Choroid plexus epithelial cell (primary cell): ENCODE data around the gene DENND5B.

Source experiments
- DNase-seq: peaks from one replicate; pipeline ENCODE4 v3.0.0-alpha.2; 2010; ENCODE audit warnings: low read depth
- H3K4me3 ChIP-seq: 2 replicates; pipeline ENCODE4 v1.5.1; 2011; ENCODE audit warnings: low read depth, mild to moderate bottlenecking, control low read depth, low read length, moderate library complexity
- TF ChIP-seq, protein P1 (sequence below): conservative IDR thresholded peaks from 2 replicates; pipeline ENCODE4 v1.5.1; 2011; ENCODE audit warnings: low read depth, mild to moderate bottlenecking, control low read depth, inconsistent platforms, low read length, moderate library complexity

DENND5B gene

DNA sequence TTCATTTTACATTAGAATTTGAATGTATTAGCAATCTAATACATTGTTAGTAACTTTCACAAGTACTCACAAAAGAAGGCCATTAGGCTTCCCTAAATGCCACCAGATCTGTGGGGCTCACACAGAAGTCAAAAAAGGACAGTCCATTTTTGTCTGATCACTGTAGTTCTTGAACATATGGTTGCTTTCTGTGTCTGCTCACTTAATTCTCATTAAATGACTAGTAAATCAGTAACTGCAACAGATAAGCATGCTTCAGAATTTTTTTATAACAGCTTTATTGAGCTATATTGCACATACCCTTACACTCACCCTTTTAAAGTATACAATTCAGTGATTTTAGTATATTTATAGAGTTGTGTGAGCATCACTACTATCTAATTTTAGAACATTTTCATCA lies 71.4 kb downstream of the DENND5B start:
- TF ChIP-seq, protein P1, sequence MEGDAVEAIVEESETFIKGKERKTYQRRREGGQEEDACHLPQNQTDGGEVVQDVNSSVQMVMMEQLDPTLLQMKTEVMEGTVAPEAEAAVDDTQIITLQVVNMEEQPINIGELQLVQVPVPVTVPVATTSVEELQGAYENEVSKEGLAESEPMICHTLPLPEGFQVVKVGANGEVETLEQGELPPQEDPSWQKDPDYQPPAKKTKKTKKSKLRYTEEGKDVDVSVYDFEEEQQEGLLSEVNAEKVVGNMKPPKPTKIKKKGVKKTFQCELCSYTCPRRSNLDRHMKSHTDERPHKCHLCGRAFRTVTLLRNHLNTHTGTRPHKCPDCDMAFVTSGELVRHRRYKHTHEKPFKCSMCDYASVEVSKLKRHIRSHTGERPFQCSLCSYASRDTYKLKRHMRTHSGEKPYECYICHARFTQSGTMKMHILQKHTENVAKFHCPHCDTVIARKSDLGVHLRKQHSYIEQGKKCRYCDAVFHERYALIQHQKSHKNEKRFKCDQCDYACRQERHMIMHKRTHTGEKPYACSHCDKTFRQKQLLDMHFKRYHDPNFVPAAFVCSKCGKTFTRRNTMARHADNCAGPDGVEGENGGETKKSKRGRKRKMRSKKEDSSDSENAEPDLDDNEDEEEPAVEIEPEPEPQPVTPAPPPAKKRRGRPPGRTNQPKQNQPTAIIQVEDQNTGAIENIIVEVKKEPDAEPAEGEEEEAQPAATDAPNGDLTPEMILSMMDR, result no peak
- H3K4me3 ChIP-seq, result no peak overlapping the region
- DNase-seq, result no peak

DNA sequence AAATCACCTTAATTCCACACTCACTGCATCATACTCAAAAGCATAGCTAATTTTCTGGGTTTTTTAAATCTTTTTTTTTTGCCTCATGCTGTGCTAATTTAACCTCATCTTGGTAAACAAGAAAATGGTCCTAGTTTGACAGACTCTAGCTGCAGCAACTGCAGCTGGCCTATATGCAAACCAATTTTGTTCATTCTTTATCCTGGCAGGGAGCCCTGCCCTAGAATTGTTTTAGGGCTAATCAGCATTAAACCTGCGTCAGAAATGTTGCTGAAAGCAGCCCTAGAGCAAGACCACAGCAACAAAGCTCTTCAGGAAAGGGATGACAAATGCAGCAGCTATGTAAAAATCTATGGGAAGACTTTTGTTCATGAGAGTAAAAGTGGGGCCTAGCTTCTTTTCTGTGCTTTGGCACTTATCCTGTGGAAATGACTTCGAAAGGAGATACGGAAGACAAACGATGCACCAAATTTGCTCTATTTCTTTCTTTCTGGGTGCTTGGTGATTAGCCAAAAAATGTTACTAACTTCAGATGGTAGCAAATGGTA lies 72.2 kb downstream of the DENND5B start:
- TF ChIP-seq, protein P1, result no peak
- no peak overlapping the region for H3K4me3 ChIP-seq
- DNase-seq, result peak; percentile 100

DNA sequence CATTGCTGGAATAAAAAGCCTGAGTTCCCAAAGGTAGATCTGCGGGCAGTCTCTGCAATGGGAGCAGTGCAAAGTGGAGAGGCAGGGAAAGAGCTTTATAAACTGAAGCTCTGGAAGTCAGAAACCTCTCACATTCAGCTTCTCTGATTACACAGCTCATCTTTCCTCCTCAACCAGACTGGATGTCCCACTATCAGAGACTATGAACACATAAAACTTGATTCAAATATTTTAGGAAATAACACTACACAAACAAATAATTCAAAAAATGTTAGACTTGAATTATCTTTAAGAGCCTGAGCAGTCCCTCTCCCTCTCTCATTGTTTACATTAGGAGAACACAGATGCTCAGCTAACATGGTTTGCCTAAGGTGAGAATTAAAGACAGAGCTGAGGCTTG lies 72.9 kb downstream of the DENND5B start:
- H3K4me3 ChIP-seq, result no peak overlapping the region
- peak; percentile 64 for DNase-seq

DNA sequence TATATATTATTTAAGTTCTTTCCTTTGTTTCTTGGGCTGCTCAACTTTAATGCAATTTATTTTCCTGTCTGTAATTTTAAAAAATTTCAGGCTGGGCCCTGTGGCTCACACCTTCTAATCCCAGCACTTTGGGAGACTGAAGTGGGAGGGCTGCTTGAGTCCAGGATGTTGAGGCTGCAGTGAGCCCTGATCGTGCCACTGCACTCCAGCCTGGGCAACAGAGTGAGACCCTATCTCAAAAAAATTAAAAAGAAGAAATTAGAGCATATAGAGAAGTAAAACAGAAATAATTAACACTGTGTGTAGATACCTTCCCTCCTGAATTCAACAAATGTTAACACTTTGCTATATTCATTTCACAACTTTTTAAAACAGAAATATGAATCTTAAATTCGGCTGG lies 74.2 kb downstream of the DENND5B start:
- TF ChIP-seq, protein P1, result no peak
- no peak for DNase-seq
- no peak overlapping the region for H3K4me3 ChIP-seq

More for the DNA sequence above, 72.9 kb downstream of the DENND5B start:
- TF ChIP-seq, protein P1, result no peak

DNA sequence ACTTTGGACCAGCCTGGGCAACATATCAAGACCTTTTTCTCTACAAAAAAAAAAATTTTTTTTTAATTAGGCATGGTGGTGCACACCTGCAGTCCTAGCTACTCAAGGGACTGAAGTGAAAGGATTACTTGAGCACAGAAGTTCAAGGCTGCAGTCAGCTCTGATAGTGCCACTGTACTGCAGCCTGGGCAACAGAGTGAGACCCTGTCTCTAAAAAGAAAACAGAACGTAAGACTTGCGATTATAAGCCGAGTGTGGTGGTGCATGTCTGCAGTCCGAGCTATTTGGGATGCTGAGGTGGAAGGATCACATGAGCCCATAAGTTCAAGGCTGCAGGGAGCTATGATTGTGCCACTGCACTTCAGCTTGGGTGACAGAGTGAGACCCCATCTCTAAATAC lies 76.0 kb downstream of the DENND5B start:
- no peak for DNase-seq
- TF ChIP-seq, protein P1, result no peak
- H3K4me3 ChIP-seq, result no peak overlapping the region

DNA sequence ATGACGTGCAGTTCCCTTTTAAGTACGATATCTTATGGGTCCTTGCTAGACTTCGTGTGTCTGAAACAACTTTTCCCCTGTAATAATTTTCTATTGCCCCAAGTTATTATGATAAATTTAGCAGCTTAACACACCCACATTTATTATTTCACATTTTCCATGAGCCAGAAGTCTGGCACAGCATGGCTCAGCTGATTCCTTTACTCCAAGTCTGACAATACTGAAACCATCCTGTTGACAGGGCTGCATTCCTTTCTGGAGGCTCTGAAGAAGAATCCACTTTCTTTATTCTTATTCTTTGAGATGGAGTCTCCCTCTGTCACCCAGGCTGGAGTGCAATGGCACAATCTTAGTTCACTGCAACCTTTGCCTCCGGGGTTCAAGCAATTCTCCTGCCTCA lies 80.9 kb downstream of the DENND5B start:
- no peak overlapping the region for H3K4me3 ChIP-seq
- TF ChIP-seq, protein P1, result no peak
- DNase-seq, result peak; percentile 68

DNA sequence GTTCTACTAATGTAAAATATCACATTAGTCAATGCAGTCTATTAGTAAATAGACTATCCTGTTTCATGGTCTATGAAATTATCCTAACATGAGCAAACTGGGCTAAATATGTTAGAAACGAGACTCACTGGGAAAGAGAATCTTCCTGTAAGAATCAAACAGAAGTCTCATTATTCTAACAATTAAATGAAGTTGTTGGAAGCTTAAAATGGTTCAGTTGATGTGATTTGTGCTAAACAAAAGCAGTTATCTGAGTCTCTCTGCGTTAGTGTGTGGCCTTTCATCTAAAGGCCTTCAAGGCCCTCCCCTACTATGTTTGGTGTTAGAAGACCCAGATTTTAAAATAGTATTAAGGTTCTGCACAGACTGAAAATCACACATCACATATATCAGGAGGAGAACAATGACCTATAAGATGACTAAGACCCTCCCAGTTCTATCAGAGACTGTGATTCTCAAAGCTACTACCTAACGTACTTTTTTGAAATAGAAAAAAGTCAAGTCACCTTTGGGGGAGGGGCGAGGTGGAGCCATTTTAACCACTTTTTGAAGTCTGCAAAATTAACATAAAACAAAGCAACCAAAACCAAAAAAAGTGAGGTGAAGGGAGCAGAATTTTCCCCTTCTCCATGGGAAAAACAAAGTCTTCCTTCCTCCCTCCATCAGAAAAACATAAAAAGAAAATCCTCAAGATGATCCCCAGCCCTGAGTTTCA lies 82.3 kb downstream of the DENND5B start:
- no peak overlapping the region for H3K4me3 ChIP-seq
- TF ChIP-seq, protein P1, result no peak
- DNase-seq, result no peak
